Activated T-cell treated with anti-CD3 and anti-CD28 coated beads, Interleukin-2, amount 50 U/mL, for 72 hours (primary cell): Measurements from ENCODE around the gene NLRP3. TPM values are rescaled to one million over a fixed set of nuclear protein-coding genes. Genes with fewer than 3 reads are reported as not detected.

Experiments
- ATAC-seq, 2 donors: fragments of 150-1000 bp; cut with Tn5 transposase; replicated peaks in 1 of 2; 2 replicates each; pipeline ENCODE4 v1.10.0; 2021; ENCODE audit warnings: moderate library complexity in 2 of 2, mild to moderate bottlenecking in 1 of 2
- DNase-seq, 2 donors: peaks; one replicate each; pipeline ENCODE4 v3.0.0; 2021 to 2022; ENCODE audit warnings: mixed read lengths in 1 of 2
- H3K27ac Mint-ChIP-seq: one replicate; pipeline ENCODE4 v1.8.0; 2022; ENCODE audit warnings: mild to moderate bottlenecking, moderate library complexity, mixed read lengths
- H3K27me3 Mint-ChIP-seq: one replicate; pipeline ENCODE4 v1.8.0; 2022; ENCODE audit warnings: low read depth, mixed read lengths
- H3K36me3 Mint-ChIP-seq, 2 donors: one replicate each; pipeline ENCODE4 v1.8.0; 2022; ENCODE audit warnings: mixed read lengths in 2 of 2, mild to moderate bottlenecking in 1 of 2; ENCODE audit not compliant: insufficient read depth in 2 of 2
- H3K4me1 Mint-ChIP-seq: one replicate; pipeline ENCODE4 v1.8.0; 2022; ENCODE audit warnings: low read depth, mixed read lengths
- H3K4me3 Mint-ChIP-seq, 2 donors: one replicate each; pipeline ENCODE4 v1.8.0; 2022; ENCODE audit warnings: mild to moderate bottlenecking in 2 of 2, mixed read lengths in 2 of 2, moderate library complexity in 2 of 2
- H3K9me3 Mint-ChIP-seq, 2 donors: one replicate each; pipeline ENCODE4 v1.8.0; 2022; ENCODE audit warnings: mixed read lengths in 2 of 2
- total RNA-seq, 2 donors: library from RNA; stranded (reverse); gene quantifications; one replicate each; pipeline ENCODE4 v1.2.3, GENCODE V29; 2022

Gene NLRP3
- total RNA-seq, 2 donors from 2014 or later = 0.38 to 0.63 TPM

GRCh38 chr1:247435030-247435758 is 19.2 kb downstream of the NLRP3 start:
- peaks cover 3% of the 10 kb centered on the region for H3K4me1 Mint-ChIP-seq
- no peaks in the 10 kb centered on the region for H3K27me3 Mint-ChIP-seq
- no peak overlapping the region for H3K27ac Mint-ChIP-seq

GRCh38 chr1:247435759-247436147 is 19.8 kb downstream of the NLRP3 start:
- H3K9me3 Mint-ChIP-seq = no peaks in the 10 kb centered on the region
- H3K4me1 Mint-ChIP-seq = peaks cover 9% of the 10 kb centered on the region
- H3K27me3 Mint-ChIP-seq = no peaks in the 10 kb centered on the region
- H3K27ac Mint-ChIP-seq = no peak overlapping the region
- ATAC-seq (no peak), DNase-seq (no peak)
- no peak overlapping the region for H3K4me3 Mint-ChIP-seq
- H3K36me3 Mint-ChIP-seq = no peaks in the 10 kb centered on the region

More at GRCh38 chr1:247435030-247435758, 19.2 kb downstream of the NLRP3 start:
- no peaks in the 10 kb centered on the region for H3K36me3 Mint-ChIP-seq
- H3K9me3 Mint-ChIP-seq = no peaks in the 10 kb centered on the region
- H3K4me3 Mint-ChIP-seq = no peak overlapping the region
- DNase-seq (no peak), ATAC-seq (no peak)

GRCh38 chr1:247437551-247438505 is 21.9 kb downstream of the NLRP3 start:
- peaks cover 11% of the 10 kb centered on the region for H3K4me1 Mint-ChIP-seq
- H3K27me3 Mint-ChIP-seq = no peaks in the 10 kb centered on the region
- H3K36me3 Mint-ChIP-seq = peaks cover 0 to 1% of the 10 kb centered on the region in 2 donors
- ATAC-seq = no peak
- DNase-seq = no peak
- H3K27ac Mint-ChIP-seq = no peak overlapping the region
- no peak overlapping the region for H3K4me3 Mint-ChIP-seq
- no peaks in the 10 kb centered on the region for H3K9me3 Mint-ChIP-seq

- Mint-ChIP-seq H3K4me1 (peaks cover 11% of the 10 kb centered on the region), H3K36me3 (peaks cover 0 to 3% of the 10 kb centered on the region in 2 donors), H3K4me3 (peak overlapping the region in 1 of 2 donors; percentile 4), H3K27ac (no peak overlapping the region), H3K27me3 (no peaks in the 10 kb centered on the region), H3K9me3 (no peaks in the 10 kb centered on the region)
- peak in 1 of 2 donors; percentile 68 for ATAC-seq
- DNase-seq = no peak
Measured at GRCh38 chr1:247440001-247440620, 24.1 kb downstream of the NLRP3 start.

GRCh38 chr1:247441606-247442005 is 25.6 kb downstream of the NLRP3 start:
- no peak overlapping the region for H3K27ac Mint-ChIP-seq
- peaks cover 11% of the 10 kb centered on the region for H3K4me1 Mint-ChIP-seq
- no peak for ATAC-seq
- peaks cover 1 to 3% of the 10 kb centered on the region in 2 donors for H3K36me3 Mint-ChIP-seq
- H3K9me3 Mint-ChIP-seq = no peaks in the 10 kb centered on the region
- no peak for DNase-seq
- H3K4me3 Mint-ChIP-seq = no peak overlapping the region
- H3K27me3 Mint-ChIP-seq = no peaks in the 10 kb centered on the region

- peaks cover 1 to 3% of the 10 kb centered on the region in 2 donors for H3K36me3 Mint-ChIP-seq
- ATAC-seq (no peak), DNase-seq (no peak)
- no peak overlapping the region for H3K27ac Mint-ChIP-seq
- no peaks in the 10 kb centered on the region for H3K9me3 Mint-ChIP-seq
- H3K4me3 Mint-ChIP-seq = no peak overlapping the region
- peaks cover 11% of the 10 kb centered on the region for H3K4me1 Mint-ChIP-seq
- H3K27me3 Mint-ChIP-seq = no peaks in the 10 kb centered on the region
Measured at GRCh38 chr1:247442164-247442563, 26.2 kb downstream of the NLRP3 start.

GRCh38 chr1:247443641-247444040 is 27.7 kb downstream of the NLRP3 start:
- no peak for ATAC-seq
- DNase-seq = no peak
- H3K27ac Mint-ChIP-seq = no peak overlapping the region
- H3K9me3 Mint-ChIP-seq = no peaks in the 10 kb centered on the region
- peaks cover 1 to 3% of the 10 kb centered on the region in 2 donors for H3K36me3 Mint-ChIP-seq
- H3K27me3 Mint-ChIP-seq = no peaks in the 10 kb centered on the region
- no peak overlapping the region for H3K4me3 Mint-ChIP-seq
- H3K4me1 Mint-ChIP-seq = peaks cover 11% of the 10 kb centered on the region

GRCh38 chr1:247444571-247444970 is 28.6 kb downstream of the NLRP3 start:
- no peak overlapping the region for H3K4me3 Mint-ChIP-seq
- H3K27ac Mint-ChIP-seq = no peak overlapping the region
- ATAC-seq (no peak), DNase-seq (no peak)
- H3K9me3 Mint-ChIP-seq = no peaks in the 10 kb centered on the region
- no peaks in the 10 kb centered on the region for H3K27me3 Mint-ChIP-seq
- peaks cover 11% of the 10 kb centered on the region for H3K4me1 Mint-ChIP-seq
- peaks cover 1 to 3% of the 10 kb centered on the region in 2 donors for H3K36me3 Mint-ChIP-seq

GRCh38 chr1:247445526-247446356 is 29.8 kb downstream of the NLRP3 start:
- DNase-seq (no peak), ATAC-seq (no peak)
- no peak overlapping the region for H3K27ac Mint-ChIP-seq
- no peaks in the 10 kb centered on the region for H3K27me3 Mint-ChIP-seq
- no peak overlapping the region for H3K4me3 Mint-ChIP-seq
- peaks cover 2% of the 10 kb centered on the region for H3K4me1 Mint-ChIP-seq
- H3K9me3 Mint-ChIP-seq = no peaks in the 10 kb centered on the region
- peaks cover 1 to 3% of the 10 kb centered on the region in 2 donors for H3K36me3 Mint-ChIP-seq

GRCh38 chr1:247447162-247447909 is 31.4 kb downstream of the NLRP3 start:
- Mint-ChIP-seq H3K9me3 (no peaks in the 10 kb centered on the region), H3K4me3 (peak overlapping the region in 1 of 2 donors; percentile 39), H3K4me1 (no peaks in the 10 kb centered on the region), H3K27me3 (no peaks in the 10 kb centered on the region), H3K36me3 (peaks cover 1 to 2% of the 10 kb centered on the region in 2 donors), H3K27ac (no peak overlapping the region)
- no peak for ATAC-seq
- DNase-seq = no peak

GRCh38 chr1:247448107-247448791 is 32.3 kb downstream of the NLRP3 start:
- ATAC-seq (no peak), DNase-seq (peak in 1 of 2 donors; percentile 28)
- Mint-ChIP-seq H3K9me3 (no peaks in the 10 kb centered on the region), H3K4me3 (peak overlapping the region; percentile 31 to 39), H3K36me3 (peaks cover 1 to 2% of the 10 kb centered on the region in 2 donors), H3K27me3 (peaks cover 2% of the 10 kb centered on the region), H3K4me1 (no peaks in the 10 kb centered on the region), H3K27ac (peak overlapping the region; percentile 76)
